NB4 (cell line): Measurements from ENCODE around the gene TOM1L1.

Experiments
- DNase-seq: peaks from one replicate; pipeline ENCODE4 v3.0.0; 2010; ENCODE audit warnings: low read depth
- H3K4me3 ChIP-seq: one replicate; pipeline ENCODE4 v1.5.1; 2011; ENCODE audit warnings: mild to moderate bottlenecking, low read depth, low read length, moderate library complexity
- CTCF ChIP-seq: IDR thresholded peaks from one replicate; pipeline ENCODE4 v1.5.1; 2012; ENCODE audit warnings: low read depth, low read length
- MAX ChIP-seq: IDR thresholded peaks from 2 replicates; pipeline ENCODE4 v1.6.1; 2011; ENCODE audit warnings: low read depth, low read length
- MYC ChIP-seq: IDR thresholded peaks from 2 replicates; pipeline ENCODE4 v1.6.1; 2011; ENCODE audit warnings: low read depth, low read length
- POLR2A ChIP-seq: IDR thresholded peaks from 2 replicates; pipeline ENCODE4 v1.6.1; 2011; ENCODE audit warnings: mild to moderate bottlenecking; ENCODE audit not compliant: insufficient read length; ENCODE audit errors: extremely low read depth

TOM1L1 gene

GRCh38 chr17:54900457-54901229 lies at the start of gene TOM1L1:
TOM1L1 (plus strand) TSS chr17:54900852; CDS start chr17:54900866, 14 bp downstream.
- TF ChIP-seq MAX = no peak
- no peak for DNase-seq
- no peak within 1 kb of the TSS for H3K4me3 ChIP-seq

- no peak for TF ChIP-seq CTCF
- TF ChIP-seq MYC = no peak
- no peak for TF ChIP-seq MAX
- TF ChIP-seq POLR2A = no peak
- no peak overlapping the region for H3K4me3 ChIP-seq
- DNase-seq = no peak
These were observed 41.5 kb upstream of the TOM1L1 start for GRCh38 chr17:54859187-54859586.

- DNase-seq = no peak
- no peak overlapping the region for H3K4me3 ChIP-seq
- TF ChIP-seq MYC (no peak), CTCF (no peak), POLR2A (no peak), MAX (no peak)
These were observed 39.8 kb upstream of the TOM1L1 start for GRCh38 chr17:54860617-54861470.

GRCh38 chr17:54861471-54861983 lies 39.1 kb upstream of the TOM1L1 start:
- TF ChIP-seq MYC = no peak
- no peak for TF ChIP-seq MAX
- no peak for TF ChIP-seq CTCF
- no peak for TF ChIP-seq POLR2A
- DNase-seq = no peak

GRCh38 chr17:54863176-54863575 lies 37.5 kb upstream of the TOM1L1 start:
- H3K4me3 ChIP-seq = no peak overlapping the region
- no peak for TF ChIP-seq MYC
- no peak for TF ChIP-seq MAX
- TF ChIP-seq CTCF = no peak
- no peak for TF ChIP-seq POLR2A
- no peak for DNase-seq

More at GRCh38 chr17:54861471-54861983, 39.1 kb upstream of the TOM1L1 start:
- H3K4me3 ChIP-seq = no peak overlapping the region

GRCh38 chr17:54864070-54864469 lies 36.6 kb upstream of the TOM1L1 start:
- TF ChIP-seq CTCF (no peak), POLR2A (no peak), MAX (no peak), MYC (no peak)

More at GRCh38 chr17:54864070-54864469, 36.6 kb upstream of the TOM1L1 start:
- H3K4me3 ChIP-seq = no peak overlapping the region
- no peak for DNase-seq
